Non-pigmented ciliary epithelial cell (primary cell): Measurements from ENCODE around the gene DLG5.

ENCODE experiments used
- DNase-seq: peaks from one replicate; pipeline ENCODE4 v3.0.0-alpha.2; 2010; ENCODE audit warnings: low read depth

The DLG5 gene

GRCh38 chr10:77867124-77867719 lies 59.3 kb downstream of the DLG5 start:
- DNase-seq = no peak

GRCh38 chr10:77866598-77866997 lies 60.0 kb downstream of the DLG5 start:
- DNase-seq = no peak

- DNase-seq = no peak
Observed at GRCh38 chr10:77865580-77866324, 60.8 kb downstream of the DLG5 start.

GRCh38 chr10:77864151-77864851 lies 62.3 kb downstream of the DLG5 start:
- DNase-seq = no peak

GRCh38 chr10:77863446-77863845 lies 63.1 kb downstream of the DLG5 start:
- no peak for DNase-seq

- no peak for DNase-seq
Observed at GRCh38 chr10:77862595-77862994, 64.0 kb downstream of the DLG5 start.

GRCh38 chr10:77861366-77861765 lies 65.2 kb downstream of the DLG5 start:
- DNase-seq = no peak

GRCh38 chr10:77859865-77860282 lies 66.7 kb downstream of the DLG5 start:
- no peak for DNase-seq

GRCh38 chr10:77859200-77859864 lies 67.2 kb downstream of the DLG5 start:
- DNase-seq = no peak

GRCh38 chr10:77857272-77857671 lies 69.3 kb downstream of the DLG5 start:
- no peak for DNase-seq

- no peak for DNase-seq
Observed at GRCh38 chr10:77856566-77856965, 70.0 kb downstream of the DLG5 start.

GRCh38 chr10:77855404-77856155 lies 71.0 kb downstream of the DLG5 start:
- DNase-seq = no peak

- DNase-seq = no peak
Observed at GRCh38 chr10:77854115-77854514, 72.4 kb downstream of the DLG5 start.

- DNase-seq = no peak
Observed at GRCh38 chr10:77853256-77853655, 73.3 kb downstream of the DLG5 start.

- DNase-seq = no peak
Observed at GRCh38 chr10:77850620-77851231, 75.8 kb downstream of the DLG5 start.

GRCh38 chr10:77849039-77849664 lies 77.4 kb downstream of the DLG5 start:
- no peak for DNase-seq

- no peak for DNase-seq
Observed at GRCh38 chr10:77846718-77847311, 79.7 kb downstream of the DLG5 start.

- DNase-seq = no peak
Observed at GRCh38 chr10:77845451-77845850, 81.1 kb downstream of the DLG5 start.

- DNase-seq = peak; percentile 73
Observed at GRCh38 chr10:77844713-77845445, 81.7 kb downstream of the DLG5 start.

GRCh38 chr10:77844177-77844576 lies 82.4 kb downstream of the DLG5 start:
- no peak for DNase-seq
